AG04449 (cell line): Measurements from ENCODE around the gene CAPN11.
"Not testable (repeated sequence)": the region's sequence is repeated elsewhere in the genome, so short reads cannot be mapped to it uniquely, and the experiment has no call there.

ENCODE experiments used
- CTCF ChIA-PET: fragments of 350-600 bp; formaldehyde crosslinking; extraction: SDS; loops from one replicate; lab custom pipeline; 2021; ENCODE audit warnings: antibody characterized with exemption; lab: Yijun Ruan, JAX
- POLR2A ChIA-PET: fragments of 400-600, 350-600 bp; formaldehyde crosslinking; extraction: SDS; loops from one replicate; lab custom pipeline; 2020; ENCODE audit warnings: antibody characterized with exemption, inconsistent platforms; lab: Yijun Ruan, JAX
- DNase-seq: peaks from one replicate; pipeline ENCODE4 v3.0.0-alpha.2; 2010; ENCODE audit warnings: low read depth, low spot score
- H3K4me3 ChIP-seq: 2 replicates; pipeline ENCODE4 v1.5.1; 2011; ENCODE audit warnings: low read depth, mild to moderate bottlenecking, control low read depth, low read length
- TF ChIP-seq, protein P1 (sequence below): IDR thresholded peaks from one replicate; pipeline ENCODE4 v1.5.1; 2011; ENCODE audit warnings: mild to moderate bottlenecking, moderate library complexity, low read length, control low read depth, inconsistent platforms; ENCODE audit not compliant: insufficient read depth; ENCODE audit errors: missing control alignments

CAPN11 gene

GRCh38 chr6:44189257-44189656 lies 30.6 kb downstream of the CAPN11 start:
- no peak overlapping the region for H3K4me3 ChIP-seq
- POLR2A ChIA-PET, result no interaction called here
- TF ChIP-seq, protein P1, sequence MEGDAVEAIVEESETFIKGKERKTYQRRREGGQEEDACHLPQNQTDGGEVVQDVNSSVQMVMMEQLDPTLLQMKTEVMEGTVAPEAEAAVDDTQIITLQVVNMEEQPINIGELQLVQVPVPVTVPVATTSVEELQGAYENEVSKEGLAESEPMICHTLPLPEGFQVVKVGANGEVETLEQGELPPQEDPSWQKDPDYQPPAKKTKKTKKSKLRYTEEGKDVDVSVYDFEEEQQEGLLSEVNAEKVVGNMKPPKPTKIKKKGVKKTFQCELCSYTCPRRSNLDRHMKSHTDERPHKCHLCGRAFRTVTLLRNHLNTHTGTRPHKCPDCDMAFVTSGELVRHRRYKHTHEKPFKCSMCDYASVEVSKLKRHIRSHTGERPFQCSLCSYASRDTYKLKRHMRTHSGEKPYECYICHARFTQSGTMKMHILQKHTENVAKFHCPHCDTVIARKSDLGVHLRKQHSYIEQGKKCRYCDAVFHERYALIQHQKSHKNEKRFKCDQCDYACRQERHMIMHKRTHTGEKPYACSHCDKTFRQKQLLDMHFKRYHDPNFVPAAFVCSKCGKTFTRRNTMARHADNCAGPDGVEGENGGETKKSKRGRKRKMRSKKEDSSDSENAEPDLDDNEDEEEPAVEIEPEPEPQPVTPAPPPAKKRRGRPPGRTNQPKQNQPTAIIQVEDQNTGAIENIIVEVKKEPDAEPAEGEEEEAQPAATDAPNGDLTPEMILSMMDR, result no peak
- CTCF ChIA-PET, result interaction anchor here (0.8 to 2.7 kb wide), 7 partner anchors 16 to 149 kb away, joined by 3 to 18 read pairs (median 4); partner anchors contain the start of gene SLC29A1
- DNase-seq, result no peak

- no peak overlapping the region for H3K4me3 ChIP-seq
- TF ChIP-seq, protein P1, result no peak
- DNase-seq, result no peak
- CTCF ChIA-PET, result interaction anchor here (1.0 to 3.9 kb wide), 4 partner anchors 18 to 47 kb away, joined by 3 to 23 read pairs (median 6); no protein-coding TSS in a partner anchor
- POLR2A ChIA-PET, result no interaction called here
Measured at GRCh38 chr6:44190715-44191114, 32.1 kb downstream of the CAPN11 start.

- ChIA-PET POLR2A (no interaction called here), CTCF (interaction anchor here (1.2 to 3.9 kb wide), 4 partner anchors 20 to 145 kb away, joined by 3 to 23 read pairs (median 4); no protein-coding TSS in a partner anchor)
- no peak for DNase-seq
- no peak overlapping the region for H3K4me3 ChIP-seq
- TF ChIP-seq, protein P1, result no peak
Measured at GRCh38 chr6:44192428-44193041, 33.9 kb downstream of the CAPN11 start.

GRCh38 chr6:44193307-44193910 lies 34.8 kb downstream of the CAPN11 start:
- DNase-seq, result no peak
- no peak overlapping the region for H3K4me3 ChIP-seq
- CTCF ChIA-PET, result interaction anchor here (1.1 to 3.9 kb wide), 6 partner anchors 21 to 526 kb away, joined by 3 to 23 read pairs (median 4); partner anchors contain the start of gene SLC29A1
- POLR2A ChIA-PET, result no interaction called here
- TF ChIP-seq, protein P1, result no peak

DNA sequence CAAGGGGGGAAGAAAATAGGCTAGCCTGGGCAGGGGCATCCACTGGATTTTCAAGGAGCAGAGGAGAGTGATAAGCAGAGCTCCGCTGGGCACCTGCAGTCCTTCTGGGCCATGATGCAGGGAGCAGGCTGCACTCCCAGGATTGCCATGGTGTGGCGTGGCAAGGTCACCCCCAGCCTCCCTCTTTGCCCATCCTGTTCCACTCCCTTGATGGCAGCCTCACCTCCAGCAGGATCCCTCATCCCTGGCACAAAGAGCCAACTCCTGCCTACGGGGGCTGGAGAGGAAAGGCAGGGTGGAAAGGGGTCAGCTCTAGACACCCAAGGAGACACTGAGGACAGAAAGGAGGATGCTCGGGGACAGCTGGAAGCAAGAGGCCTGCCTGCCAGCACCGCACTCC lies 35.7 kb downstream of the CAPN11 start:
- ChIA-PET POLR2A (no interaction called here), CTCF (interaction anchor here (1.2 to 3.9 kb wide), 3 partner anchors 21 to 526 kb away, joined by 3 to 23 read pairs (median 3); no protein-coding TSS in a partner anchor)
- no peak overlapping the region for H3K4me3 ChIP-seq
- DNase-seq, result no peak
- TF ChIP-seq, protein P1, result no peak

GRCh38 chr6:44196351-44196750 lies 37.7 kb downstream of the CAPN11 start:
- DNase-seq, POLR2A ChIA-PET, H3K4me3 ChIP-seq: not testable (repeated sequence)
- CTCF ChIA-PET, result interaction anchor here (1.5 kb wide), 1 partner anchor 38 kb away, joined by 3 read pairs; no protein-coding TSS in a partner anchor
